Measurements from ENCODE around the gene MXRA7.

Gene MXRA7

DNA sequence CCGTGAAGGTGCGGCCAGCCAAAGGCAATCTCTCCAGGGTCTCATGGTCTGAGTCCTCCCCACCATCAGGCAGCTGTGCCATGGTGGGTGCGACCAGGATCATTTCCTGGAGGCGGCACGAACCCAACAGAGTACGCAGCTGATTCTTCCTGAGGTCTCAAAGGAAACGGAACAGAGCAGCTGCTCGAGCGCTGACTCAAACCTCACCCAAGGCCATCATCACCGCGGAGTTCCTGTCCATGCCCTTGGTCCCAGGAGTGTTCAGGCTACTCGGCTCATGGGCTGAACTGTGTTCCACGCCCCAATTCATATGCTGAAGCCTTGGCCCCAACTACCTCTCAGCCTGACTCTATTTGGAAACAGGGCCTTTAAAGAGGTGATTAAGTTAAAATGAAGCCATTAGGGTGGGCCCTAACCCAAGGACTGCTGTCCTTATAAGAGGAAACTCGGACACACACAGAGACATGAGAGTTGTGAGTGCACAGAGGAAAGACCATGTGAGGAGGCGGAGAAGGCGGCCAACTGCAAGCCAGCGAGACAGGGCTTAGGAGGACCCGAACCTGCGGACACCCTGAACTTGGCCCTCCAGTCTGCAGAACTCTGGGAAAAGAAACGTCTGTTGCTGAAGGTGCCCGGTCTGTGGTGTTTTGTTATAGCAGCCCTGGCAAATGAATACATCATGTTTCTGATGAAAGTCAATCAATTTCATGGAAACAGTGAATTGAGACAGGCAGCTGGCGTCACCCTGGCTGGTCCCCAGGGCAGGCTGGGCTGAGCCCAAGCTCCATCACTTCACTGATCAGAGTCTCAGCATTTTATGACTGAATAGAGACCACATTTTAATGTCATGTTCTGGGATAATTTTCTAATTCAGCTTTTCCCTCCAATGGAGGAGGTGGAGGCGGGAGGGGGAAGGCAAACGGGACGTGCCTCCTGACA is 13.7 kb downstream of the MXRA7 start:
- DNase-seq (ENCODE audit: low read depth, low spot score): no peak

DNA sequence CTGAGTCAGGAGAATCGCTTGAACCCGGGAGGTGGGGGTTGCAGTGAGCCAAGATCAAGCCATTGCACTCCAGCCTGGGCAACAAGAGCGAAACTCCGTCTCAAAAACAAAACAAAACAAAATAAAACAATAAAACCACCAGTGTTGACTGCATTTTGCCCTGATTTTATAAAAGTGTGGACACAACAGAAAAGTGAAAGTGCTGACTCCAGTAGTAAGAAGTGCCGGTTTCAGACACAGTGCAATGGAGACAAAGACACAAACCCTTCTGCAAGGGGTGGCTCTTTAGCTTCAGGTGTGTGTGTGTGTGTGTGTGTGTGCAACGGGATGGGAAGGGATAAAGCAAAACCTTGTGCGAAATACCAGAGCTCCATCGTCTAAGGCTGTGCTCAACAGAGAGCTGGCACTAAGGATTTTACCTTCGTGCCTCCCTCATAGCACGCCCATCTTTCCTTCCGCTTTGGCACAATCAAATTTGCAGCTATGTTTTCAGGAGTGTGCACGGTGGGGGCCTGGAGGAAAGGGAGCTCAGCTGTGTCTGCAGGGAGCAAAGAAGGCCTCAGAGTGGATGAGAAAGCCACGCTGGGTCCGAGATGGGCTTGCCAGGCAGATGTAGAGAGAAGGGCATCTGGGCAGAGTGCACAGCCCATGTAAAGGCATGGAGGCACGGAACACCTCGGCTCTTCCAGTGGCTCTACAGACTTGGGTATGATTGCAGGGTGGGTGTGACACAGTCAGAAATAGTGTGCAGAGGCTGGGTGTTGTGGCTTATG is 15.5 kb downstream of the MXRA7 start:
- DNase-seq (ENCODE audit: low read depth, low spot score): no peak

DNA sequence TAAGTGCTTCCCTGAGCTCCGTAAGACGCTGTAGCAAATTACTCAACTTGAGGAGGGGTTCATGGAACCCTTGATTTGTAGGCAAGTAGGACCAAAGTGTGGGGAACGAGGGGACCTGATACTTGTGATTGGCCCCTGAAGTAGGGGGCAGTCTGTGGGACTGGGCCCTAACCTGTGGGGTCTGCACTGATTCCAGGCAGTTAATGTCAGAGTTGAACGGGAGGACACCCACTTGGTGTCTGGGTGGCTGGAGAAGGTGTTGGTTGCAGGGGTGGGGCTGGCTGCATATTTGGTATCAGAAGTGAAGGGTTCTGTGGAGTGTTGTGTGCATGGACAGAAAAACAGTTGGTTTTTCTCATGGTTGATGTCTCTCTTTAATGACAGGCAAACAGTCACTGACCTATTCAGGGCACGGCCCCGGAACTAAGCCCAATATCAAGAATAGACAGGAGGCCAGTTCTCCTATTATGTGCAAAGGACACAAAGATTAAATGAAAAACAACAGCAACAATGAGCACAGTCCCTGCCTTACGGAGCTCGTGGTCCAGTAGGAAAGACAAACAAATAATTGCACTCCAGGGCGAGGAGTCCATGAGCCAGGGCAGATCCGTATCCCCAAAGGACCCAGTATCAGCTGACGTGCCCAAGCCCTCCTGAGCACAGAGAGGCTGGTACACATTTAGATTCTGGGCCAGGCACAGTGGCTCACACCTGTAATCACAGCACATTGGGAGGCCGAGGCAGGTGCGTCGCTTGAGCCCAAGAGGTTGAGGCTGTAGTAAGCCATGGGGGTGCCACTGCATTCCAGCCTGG is 19.2 kb downstream of the MXRA7 start:
- DNase-seq (ENCODE audit: low read depth, low spot score): no peak

- DNase-seq (ENCODE audit: low read depth, low spot score): no peak
Observed at GRCh38 chr17:76690596-76691280, 20.0 kb downstream of the MXRA7 start.

- no peak for DNase-seq (ENCODE audit: low read depth, low spot score)
Observed at GRCh38 chr17:76689859-76690258, 20.9 kb downstream of the MXRA7 start.

- DNase-seq (ENCODE audit: low read depth, low spot score): no peak
Observed at GRCh38 chr17:76688165-76688622, 22.6 kb downstream of the MXRA7 start.

- DNase-seq (ENCODE audit: low read depth, low spot score): no peak
Observed at GRCh38 chr17:76687298-76688164, 23.2 kb downstream of the MXRA7 start.

- DNase-seq (ENCODE audit: low read depth, low spot score): no peak
Observed at GRCh38 chr17:76686538-76687297, 24.0 kb downstream of the MXRA7 start.

GRCh38 chr17:76685846-76686245 is 24.9 kb downstream of the MXRA7 start:
- no peak for DNase-seq (ENCODE audit: low read depth, low spot score)

GRCh38 chr17:76685366-76685765 is 25.4 kb downstream of the MXRA7 start:
- DNase-seq (ENCODE audit: low read depth, low spot score): no peak

DNA sequence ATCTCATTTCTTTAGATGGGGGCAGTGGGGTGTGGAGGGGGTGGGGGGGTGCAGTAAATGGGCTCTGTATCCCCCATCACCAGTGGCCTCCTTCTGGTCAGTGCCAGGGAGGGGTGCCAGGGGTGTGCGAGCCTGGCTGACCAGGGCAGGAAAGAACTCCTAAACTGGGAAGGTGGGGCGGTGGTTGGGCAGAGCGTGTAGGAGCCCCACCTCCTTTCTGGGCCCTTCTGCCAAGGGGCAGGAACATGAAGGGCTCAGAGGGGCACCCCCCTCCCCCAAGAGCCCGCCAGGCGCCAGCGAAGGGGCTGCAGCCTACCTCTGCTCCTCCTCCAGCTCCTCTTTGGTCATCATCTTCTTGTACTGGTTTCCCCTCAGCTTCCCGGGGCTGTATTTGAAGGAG is 26.0 kb downstream of the MXRA7 start:
- no peak for DNase-seq (ENCODE audit: low read depth, low spot score)

- DNase-seq (ENCODE audit: low read depth, low spot score): no peak
Observed at GRCh38 chr17:76683921-76684745, 26.6 kb downstream of the MXRA7 start.

GRCh38 chr17:76683011-76683755 is 27.6 kb downstream of the MXRA7 start:
- no peak for DNase-seq (ENCODE audit: low read depth, low spot score)

DNA sequence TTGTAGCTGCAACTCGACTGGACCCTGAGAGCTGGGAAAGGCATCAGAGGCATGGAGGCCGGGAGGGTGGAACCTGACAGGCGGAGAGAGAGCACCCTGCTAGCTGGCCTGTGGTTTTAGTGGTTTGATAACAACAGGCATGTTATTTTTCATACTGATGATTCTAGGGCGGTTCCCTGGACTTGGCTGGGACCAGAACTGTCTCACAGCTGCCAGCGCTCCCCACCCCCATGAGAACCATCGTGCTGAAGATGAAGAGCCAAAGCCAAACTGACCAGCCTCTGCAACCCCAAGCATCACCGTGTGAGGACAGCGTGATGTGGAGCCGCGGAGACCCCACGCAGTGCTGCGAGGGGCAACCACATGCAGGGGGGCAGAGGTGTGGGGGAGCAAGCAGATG is 28.5 kb downstream of the MXRA7 start:
- no peak for DNase-seq (ENCODE audit: low read depth, low spot score)

GRCh38 chr17:76681222-76682137 is 29.3 kb downstream of the MXRA7 start:
- DNase-seq (ENCODE audit: low read depth, low spot score): no peak

DNA sequence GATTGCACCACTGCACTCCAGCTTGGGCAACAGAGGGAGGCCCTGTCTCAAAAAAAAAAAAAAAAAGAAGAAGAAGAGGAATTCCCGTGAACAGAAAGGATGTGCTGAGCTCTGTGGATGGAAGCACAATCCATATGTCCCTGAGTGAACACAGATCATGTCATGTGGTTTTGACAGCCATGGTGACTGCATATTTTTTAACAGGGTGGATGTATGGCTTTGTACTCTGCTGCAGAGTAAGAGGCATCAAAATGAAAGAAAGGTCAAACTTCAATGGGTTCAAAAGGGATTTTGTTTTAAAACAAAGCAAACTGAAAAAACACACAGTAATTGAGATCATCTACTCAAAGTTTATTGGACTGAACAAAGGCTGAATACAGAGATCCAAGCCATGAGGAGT is 31.5 kb downstream of the MXRA7 start:
- DNase-seq (ENCODE audit: low read depth, low spot score): no peak

DNA sequence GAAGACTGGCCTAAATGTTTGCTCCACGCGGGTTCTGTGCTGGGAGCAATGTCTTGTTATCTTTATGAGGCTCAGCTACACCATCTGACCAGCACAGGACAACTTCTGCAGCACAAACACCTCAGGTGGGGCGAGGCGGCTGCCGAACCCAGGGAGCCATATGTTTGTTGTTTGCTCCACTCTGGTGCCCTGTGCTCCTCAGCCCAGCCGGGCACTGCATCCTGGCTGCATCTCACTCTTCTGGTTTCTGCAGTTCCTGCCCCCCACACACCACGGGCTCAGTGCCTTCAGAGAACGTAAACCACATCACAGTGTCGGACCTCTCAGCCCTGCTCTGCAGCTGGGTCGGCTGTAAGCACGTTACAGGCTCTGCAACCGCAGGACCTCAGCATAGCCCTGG is 32.4 kb downstream of the MXRA7 start:
- no peak for DNase-seq (ENCODE audit: low read depth, low spot score)

Measured in smooth muscle cell of the brain vasculature (primary cell).